NCI-H2227 treated with DMSO at 0.1 percent for 48 hours (cell line): ENCODE results near the gene SLC13A5.
"Not testable (repeated sequence)": the region's sequence is repeated elsewhere in the genome, so short reads cannot be mapped to it uniquely, and the experiment has no call there.

Experiments used
- DNase-seq: peaks from one replicate; lab custom pipeline; 2025; lab: John Stamatoyannopoulos, UW

SLC13A5 gene

DNA sequence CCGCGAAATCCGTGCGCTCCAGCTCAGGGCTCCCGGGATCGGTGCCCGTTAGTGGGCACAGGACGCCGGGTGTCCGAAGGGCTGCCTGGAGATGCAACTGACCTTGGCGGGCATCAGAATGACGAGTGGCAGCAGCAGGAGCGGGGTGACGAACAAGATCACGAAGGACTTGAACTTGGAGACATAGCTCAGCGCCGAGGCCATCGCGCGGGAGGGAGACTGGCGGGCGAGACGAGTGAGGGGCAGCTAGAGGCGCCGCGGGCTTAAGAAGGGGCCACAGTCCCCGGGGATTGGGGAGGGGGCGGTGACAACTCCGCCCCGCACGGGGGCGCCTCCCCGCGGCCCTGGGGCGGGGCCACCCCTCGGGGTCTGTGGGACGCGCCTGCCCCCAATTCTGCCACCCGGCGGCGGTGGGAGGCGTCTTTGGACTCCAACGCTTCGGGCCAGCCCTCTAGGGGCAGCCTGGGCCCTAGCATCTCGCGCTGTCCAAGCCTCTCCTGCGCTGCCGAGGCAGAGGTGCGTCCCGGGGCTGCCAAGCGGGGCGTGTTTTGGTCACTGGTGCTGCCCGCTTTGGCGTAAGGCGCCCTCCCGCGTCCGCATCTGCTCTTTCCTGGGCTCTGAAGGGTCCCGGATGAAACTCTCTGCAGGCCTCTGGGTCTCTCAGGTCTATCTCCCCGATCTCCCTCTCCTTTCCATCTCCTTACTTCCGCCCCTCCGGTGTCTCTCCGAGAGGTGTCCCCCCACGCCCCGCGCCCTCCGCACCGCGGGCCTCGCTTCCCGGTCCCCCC lies at the start of gene SLC13A5:
TSS of gene SLC13A5 (minus strand) at position 240 of the 788 bp plus-strand sequence. CDS start at position 204, 36 bp downstream.
- DNase-seq, result no peak

- DNase-seq, result no peak
These were observed 48.6 kb upstream of the SLC13A5 start for GRCh38 chr17:6761779-6762178.

DNA sequence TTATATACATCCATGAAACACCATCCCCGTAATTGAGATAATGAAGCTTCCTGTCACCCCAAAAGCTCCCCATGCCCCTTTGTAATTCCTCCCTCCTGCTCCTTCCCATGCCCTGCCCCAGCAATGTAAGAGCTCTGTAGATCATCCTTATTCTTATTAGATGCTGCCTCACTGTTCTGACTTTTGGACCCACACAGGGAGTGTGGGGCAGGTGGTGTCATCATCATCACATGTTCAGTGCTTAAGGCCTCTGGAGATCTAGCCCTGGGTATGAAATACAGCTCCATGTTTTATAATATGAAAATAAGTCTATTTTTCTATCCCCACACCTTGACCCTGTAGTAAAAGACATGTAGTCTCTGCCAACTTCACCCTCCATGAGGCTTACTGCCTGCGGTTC lies 44.6 kb upstream of the SLC13A5 start:
- DNase-seq, result no peak

DNA sequence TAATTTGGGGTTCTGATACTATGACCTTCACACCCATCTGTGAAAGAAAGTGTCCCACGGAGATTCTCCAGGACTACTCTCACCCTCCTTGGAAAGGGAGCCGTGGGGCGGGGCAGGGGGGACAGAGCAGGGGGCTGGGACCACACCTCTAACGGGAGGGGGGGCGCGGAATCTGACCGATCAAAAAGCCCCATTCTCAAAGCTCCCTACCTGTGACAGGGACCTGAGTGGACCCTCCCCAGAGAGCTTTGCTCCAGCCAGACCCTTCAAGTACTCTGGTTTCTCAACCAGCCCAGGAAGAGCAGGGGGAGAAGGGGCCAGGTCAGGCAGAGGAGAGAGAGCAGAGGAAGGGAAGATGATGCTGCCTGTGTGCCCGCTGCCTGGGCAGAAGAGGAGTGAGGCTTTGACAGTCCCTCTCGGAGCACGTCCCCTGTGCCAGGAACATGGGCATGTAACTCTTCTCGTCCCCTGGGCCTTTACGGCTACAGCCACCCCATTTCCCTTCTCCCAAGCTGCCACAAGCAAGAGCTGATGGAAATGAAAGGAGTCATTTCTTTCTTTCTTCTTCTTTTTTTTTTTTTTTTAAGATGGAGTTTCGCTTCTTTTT lies 43.4 kb upstream of the SLC13A5 start:
- DNase-seq, result no peak

DNA sequence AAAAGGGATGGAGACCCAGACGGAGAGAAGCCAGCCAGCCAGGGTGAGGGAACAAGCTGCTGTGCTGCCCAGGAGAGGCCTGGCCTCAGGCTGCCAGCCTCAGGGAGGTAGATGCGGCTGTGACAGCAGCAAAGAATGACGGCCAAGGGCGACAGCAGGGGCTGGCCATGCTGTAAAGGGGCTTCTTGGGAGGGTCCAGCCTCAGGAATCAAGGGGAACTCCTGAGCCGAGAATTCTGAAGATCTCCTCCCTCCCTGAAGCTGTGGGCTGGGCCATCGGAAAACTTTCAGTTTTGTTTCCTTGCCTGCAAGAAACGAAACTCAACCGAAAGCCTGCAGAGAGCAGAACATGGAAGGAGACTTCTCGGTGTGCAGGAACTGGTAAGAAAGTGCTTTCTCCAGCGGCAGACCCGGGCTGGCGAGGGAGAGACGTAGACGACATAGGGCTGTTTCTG lies 42.6 kb upstream of the SLC13A5 start, which contains the start of gene XAF1:
TSS of gene XAF1 (plus strand) at position 316 of the 454 bp plus-strand sequence. CDS start at position 349, 33 bp downstream.
- DNase-seq, result no peak

GRCh38 chr17:6755281-6755680 lies 42.1 kb upstream of the SLC13A5 start:
- no peak for DNase-seq

DNA sequence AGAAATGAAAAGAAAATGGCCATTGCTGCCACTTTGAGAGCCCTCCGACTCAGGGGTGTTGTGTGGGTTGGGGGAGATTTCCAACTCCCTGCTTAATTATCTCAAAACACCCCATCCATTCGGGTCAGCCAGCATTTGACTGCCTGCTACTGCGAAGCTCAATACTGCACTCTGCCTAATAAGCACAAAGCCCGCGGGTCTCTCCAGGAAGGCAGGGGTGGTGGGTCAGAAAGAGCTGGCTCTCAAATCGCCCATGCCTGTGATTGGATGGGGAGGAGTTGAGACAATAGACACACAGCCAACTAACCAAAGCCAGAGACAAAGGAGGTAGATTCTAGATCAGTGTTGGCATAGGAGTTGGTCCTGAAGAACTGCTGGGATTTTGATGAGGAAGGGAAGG lies 40.4 kb upstream of the SLC13A5 start:
- DNase-seq, result no peak

DNA sequence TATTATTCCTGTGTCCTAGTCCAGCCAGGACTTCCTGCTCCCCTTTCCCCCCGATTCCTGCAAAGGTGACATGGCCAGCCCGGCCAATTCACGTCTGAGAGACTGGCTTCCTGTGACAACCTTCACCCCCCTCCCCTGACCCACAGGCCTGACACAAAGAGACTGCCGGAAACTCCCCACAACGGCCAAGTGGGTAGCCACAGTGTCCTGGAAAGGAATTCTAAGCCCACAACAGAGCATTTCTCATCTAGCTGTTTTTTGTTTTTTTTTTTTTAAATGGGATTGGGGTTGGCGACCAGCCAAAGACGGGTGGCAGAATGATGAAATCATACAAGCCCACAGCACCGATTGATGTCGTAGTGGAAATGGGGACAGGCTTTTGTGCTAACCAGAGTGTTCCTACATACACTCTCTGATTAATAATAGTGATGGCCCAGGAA lies 39.9 kb upstream of the SLC13A5 start:
- DNase-seq, result no peak

DNA sequence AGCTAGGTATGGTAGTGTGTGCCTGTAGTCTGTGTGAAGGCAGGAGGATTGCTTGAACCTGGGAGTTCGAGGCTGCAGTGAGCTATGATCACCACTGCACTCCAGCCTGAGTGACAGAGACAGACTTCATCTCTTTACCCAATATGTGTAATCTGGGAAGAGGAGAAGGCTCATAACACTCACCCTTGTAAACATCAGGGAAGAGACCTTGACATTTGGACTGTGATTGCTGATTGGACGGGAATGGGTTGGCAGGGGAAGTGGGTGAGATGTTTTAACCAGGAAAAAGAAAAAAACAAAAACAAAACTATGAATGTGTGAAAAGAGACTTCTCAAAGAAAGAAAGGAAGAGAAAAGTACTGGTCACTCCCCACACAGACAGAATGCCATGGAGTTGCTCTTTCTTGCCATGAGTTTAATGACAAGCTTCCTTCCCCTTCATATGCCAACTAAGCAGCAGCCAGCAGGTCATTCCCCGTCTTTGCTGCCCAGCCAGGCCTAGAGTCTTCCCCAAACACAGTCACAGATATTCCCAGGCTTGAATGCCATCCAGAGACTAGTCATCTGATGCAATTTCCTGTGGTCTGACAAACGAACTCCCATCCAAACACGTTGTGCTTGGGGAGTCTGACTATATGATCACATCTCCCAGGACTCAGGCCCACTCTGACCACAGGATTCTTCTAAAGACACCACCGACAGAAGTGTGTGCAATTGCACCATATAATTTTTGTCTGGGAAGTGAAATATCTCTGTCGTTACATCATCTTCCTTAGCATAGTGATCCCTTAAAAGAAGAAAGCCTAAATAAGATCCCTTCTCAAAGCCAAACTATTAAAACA lies 39.1 kb upstream of the SLC13A5 start:
- DNase-seq, result no peak

DNA sequence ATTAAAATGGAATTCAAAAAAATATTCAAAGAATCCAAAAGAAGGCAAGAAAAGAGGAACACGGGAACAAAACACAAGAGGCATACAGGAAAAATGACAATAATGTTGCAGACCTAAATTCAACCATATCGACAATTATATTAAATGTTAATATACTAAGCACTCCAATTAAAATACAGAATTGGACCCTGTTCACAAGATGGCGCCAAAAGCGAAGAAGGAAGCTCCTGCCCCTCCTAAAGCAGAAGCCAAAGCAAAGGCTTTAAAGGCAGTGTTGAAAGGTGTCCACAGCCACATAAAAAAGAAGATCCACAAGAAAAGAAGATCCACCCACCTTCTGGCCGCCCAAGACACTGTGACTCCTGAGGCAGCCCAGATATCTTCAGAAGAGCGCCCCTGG lies 36.4 kb upstream of the SLC13A5 start:
- DNase-seq, result no peak

GRCh38 chr17:6748617-6749016 lies 35.4 kb upstream of the SLC13A5 start:
- DNase-seq, result no peak

- DNase-seq, result not testable (repeated sequence)
These were observed 33.5 kb upstream of the SLC13A5 start for GRCh38 chr17:6746665-6747064.

- DNase-seq, result no peak
These were observed 16.4 kb upstream of the SLC13A5 start for GRCh38 chr17:6729531-6729930.

- no peak for DNase-seq
These were observed 10.8 kb upstream of the SLC13A5 start for GRCh38 chr17:6724009-6724408.

DNA sequence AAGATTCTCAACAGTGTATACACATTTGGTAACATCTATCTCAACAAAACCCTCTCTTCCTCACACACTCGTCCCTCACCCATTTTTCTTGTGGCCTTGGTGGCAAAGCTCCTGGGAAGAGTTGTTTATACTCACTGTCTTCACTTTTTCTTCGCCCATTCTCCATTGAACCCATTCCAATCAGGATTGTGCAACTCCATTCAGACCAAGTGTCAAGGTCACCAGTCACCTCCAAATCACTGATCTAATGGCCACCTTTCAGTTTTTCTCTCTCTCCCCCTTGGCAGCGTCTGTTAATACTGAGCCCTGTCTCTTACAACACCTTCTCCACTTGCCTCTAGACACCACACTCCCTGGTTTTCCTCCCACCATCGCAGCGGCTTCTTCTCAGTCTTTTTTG lies 8.6 kb upstream of the SLC13A5 start:
- DNase-seq, result no peak

GRCh38 chr17:6716736-6717135 lies 3.6 kb upstream of the SLC13A5 start:
- no peak for DNase-seq

GRCh38 chr17:6714315-6714874 lies 1.2 kb upstream of the SLC13A5 start:
- no peak for DNase-seq

GRCh38 chr17:6713918-6714271 lies 726 bp upstream of the SLC13A5 start:
- DNase-seq, result no peak

GRCh38 chr17:6712854-6713129 lies 377 bp downstream of the SLC13A5 start:
- DNase-seq, result no peak

GRCh38 chr17:6712058-6712853 lies 913 bp downstream of the SLC13A5 start:
- no peak for DNase-seq

GRCh38 chr17:6711681-6712057 lies 1.5 kb downstream of the SLC13A5 start:
- no peak for DNase-seq
